Astrocyte (in vitro differentiated cells and primary cell): Measurements from ENCODE around the gene PTPRN. TPM values are rescaled to one million over a fixed set of nuclear protein-coding genes. Genes with fewer than 3 reads are reported as not detected.

Source experiments
- DNase-seq: peaks from one replicate; pipeline ENCODE4 v3.0.0-alpha.2; 2010; ENCODE audit warnings: low read depth
- FAIRE-seq: peaks from 2 replicates; lab custom pipeline; 2011; peaks lifted over from hg19 to GRCh38; lab: Jason Lieb, UNC
- H2AFZ ChIP-seq: 2 replicates; pipeline ENCODE4 v1.6.0; 2012; ENCODE audit warnings: low read depth, low read length, inconsistent platforms
- H3K27ac ChIP-seq: 2 replicates; pipeline ENCODE4 v1.5.1; 2011; ENCODE audit warnings: low read depth, low read length, inconsistent platforms
- H3K27me3 ChIP-seq: 2 replicates; pipeline ENCODE4 v1.6.0; 2011; ENCODE audit warnings: low read length, inconsistent platforms; ENCODE audit not compliant: insufficient read depth
- H3K36me3 ChIP-seq: 2 replicates; pipeline ENCODE4 v1.5.1; 2011; ENCODE audit warnings: low read length, inconsistent platforms; ENCODE audit not compliant: insufficient read depth
- H3K4me1 ChIP-seq: 2 replicates; pipeline ENCODE4 v1.5.1; 2011; ENCODE audit warnings: low read length, inconsistent platforms; ENCODE audit not compliant: insufficient read depth
- H3K4me2 ChIP-seq: 2 replicates; pipeline ENCODE4 v1.6.0; 2012; ENCODE audit warnings: low read length, inconsistent platforms
- H3K4me3 ChIP-seq: 2 replicates; pipeline ENCODE4 v1.5.1; 2011; ENCODE audit warnings: low read depth, mild to moderate bottlenecking, low read length, inconsistent platforms; ENCODE audit not compliant: insufficient read depth
- H3K79me2 ChIP-seq: 2 replicates; pipeline ENCODE4 v1.6.0; 2012; ENCODE audit warnings: mild to moderate bottlenecking, low read length, inconsistent platforms; ENCODE audit not compliant: insufficient read depth
- H3K9ac ChIP-seq: 2 replicates; pipeline ENCODE4 v1.6.0; 2012; ENCODE audit warnings: mild to moderate bottlenecking, low read length, inconsistent platforms
- H3K9me3 ChIP-seq: 2 replicates; pipeline ENCODE4 v1.5.1; 2012; ENCODE audit warnings: low read depth, mild to moderate bottlenecking, low read length, inconsistent platforms; ENCODE audit not compliant: insufficient read depth
- H4K20me1 ChIP-seq: 2 replicates; pipeline ENCODE4 v1.6.0; 2012; ENCODE audit warnings: low read length, inconsistent platforms; ENCODE audit not compliant: insufficient read depth
- H3K27ac Mint-ChIP-seq: one replicate; pipeline ENCODE4 v1.8.0; 2021; ENCODE audit warnings: mild to moderate bottlenecking, mixed read lengths; ENCODE audit not compliant: unreplicated experiment
- H3K27me3 Mint-ChIP-seq: one replicate; pipeline ENCODE4 v1.8.0; 2021; ENCODE audit warnings: low read depth, mixed read lengths; ENCODE audit not compliant: unreplicated experiment
- H3K36me3 Mint-ChIP-seq: one replicate; pipeline ENCODE4 v1.8.0; 2021; ENCODE audit warnings: low read depth, mixed read lengths; ENCODE audit not compliant: unreplicated experiment
- H3K4me1 Mint-ChIP-seq: one replicate; pipeline ENCODE4 v1.8.0; 2021; ENCODE audit warnings: low read depth, mixed read lengths; ENCODE audit not compliant: unreplicated experiment
- H3K4me3 Mint-ChIP-seq: one replicate; pipeline ENCODE4 v1.8.0; 2021; ENCODE audit warnings: mild to moderate bottlenecking, moderate library complexity, mixed read lengths; ENCODE audit not compliant: unreplicated experiment
- H3K9me3 Mint-ChIP-seq: one replicate; pipeline ENCODE4 v1.8.0; 2021; ENCODE audit warnings: mild to moderate bottlenecking, mixed read lengths; ENCODE audit not compliant: unreplicated experiment
- EZH2 ChIP-seq: IDR thresholded peaks from 2 replicates; pipeline ENCODE4 v1.6.1; 2012; ENCODE audit warnings: mild to moderate bottlenecking, low read length, inconsistent platforms; ENCODE audit not compliant: insufficient read depth
- total RNA-seq: library from RNA; stranded (reverse); gene quantifications from 2 replicates; pipeline ENCODE4 v1.2.1, GENCODE V29; 2021
- TF ChIP-seq, protein P1 (sequence below): IDR thresholded peaks from 2 replicates; pipeline ENCODE4 v1.5.1; 2011; ENCODE audit warnings: low read depth, mild to moderate bottlenecking, inconsistent platforms, low read length, moderate library complexity; ENCODE audit not compliant: insufficient read depth

PTPRN gene
- total RNA-seq, 1 donor from 2014 or later: 76.6 TPM

DNA sequence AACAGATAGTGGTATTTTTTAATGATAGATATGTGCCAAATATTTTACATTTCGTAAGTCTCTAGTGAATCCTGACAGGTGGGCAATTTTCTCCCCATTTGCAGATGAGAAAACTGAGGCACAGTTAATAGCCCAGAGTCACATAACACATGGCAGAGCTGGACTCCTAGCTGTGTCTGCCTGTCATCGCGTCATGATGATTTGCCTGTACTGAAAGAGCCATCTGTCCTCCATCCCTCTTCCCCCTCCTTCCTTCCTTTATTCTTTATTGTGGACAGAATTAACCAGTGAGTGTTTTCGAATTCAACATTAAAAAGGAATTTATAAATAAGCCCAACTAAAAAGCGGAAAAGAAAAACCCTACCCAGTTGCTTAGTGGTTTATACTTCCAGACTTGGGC is 26.8 kb downstream of the PTPRN start:
- H3K9me3 Mint-ChIP-seq: no peaks in the 10 kb centered on the region
- H3K4me1 Mint-ChIP-seq: peaks cover 45% of the 10 kb centered on the region
- no peaks in the 10 kb centered on the region for H3K27me3 ChIP-seq
- H3K9me3 ChIP-seq: no peaks in the 10 kb centered on the region
- H3K4me2 ChIP-seq: no peak overlapping the region
- FAIRE-seq (no peak), DNase-seq (no peak)
- no peaks in the 10 kb centered on the region for H3K27me3 Mint-ChIP-seq
- no peak overlapping the region for H3K27ac Mint-ChIP-seq
- no peak overlapping the region for H2AFZ ChIP-seq
- peaks cover 13% of the 10 kb centered on the region for H3K79me2 ChIP-seq
- TF ChIP-seq, protein P1, sequence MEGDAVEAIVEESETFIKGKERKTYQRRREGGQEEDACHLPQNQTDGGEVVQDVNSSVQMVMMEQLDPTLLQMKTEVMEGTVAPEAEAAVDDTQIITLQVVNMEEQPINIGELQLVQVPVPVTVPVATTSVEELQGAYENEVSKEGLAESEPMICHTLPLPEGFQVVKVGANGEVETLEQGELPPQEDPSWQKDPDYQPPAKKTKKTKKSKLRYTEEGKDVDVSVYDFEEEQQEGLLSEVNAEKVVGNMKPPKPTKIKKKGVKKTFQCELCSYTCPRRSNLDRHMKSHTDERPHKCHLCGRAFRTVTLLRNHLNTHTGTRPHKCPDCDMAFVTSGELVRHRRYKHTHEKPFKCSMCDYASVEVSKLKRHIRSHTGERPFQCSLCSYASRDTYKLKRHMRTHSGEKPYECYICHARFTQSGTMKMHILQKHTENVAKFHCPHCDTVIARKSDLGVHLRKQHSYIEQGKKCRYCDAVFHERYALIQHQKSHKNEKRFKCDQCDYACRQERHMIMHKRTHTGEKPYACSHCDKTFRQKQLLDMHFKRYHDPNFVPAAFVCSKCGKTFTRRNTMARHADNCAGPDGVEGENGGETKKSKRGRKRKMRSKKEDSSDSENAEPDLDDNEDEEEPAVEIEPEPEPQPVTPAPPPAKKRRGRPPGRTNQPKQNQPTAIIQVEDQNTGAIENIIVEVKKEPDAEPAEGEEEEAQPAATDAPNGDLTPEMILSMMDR: no peak
- no peak for TF ChIP-seq EZH2
- H3K4me3 ChIP-seq: no peak overlapping the region
- H3K4me1 ChIP-seq: peaks cover 33% of the 10 kb centered on the region
- H4K20me1 ChIP-seq: peaks cover 4% of the 10 kb centered on the region
- no peak overlapping the region for H3K9ac ChIP-seq
- H3K36me3 ChIP-seq: peaks cover 2% of the 10 kb centered on the region
- peaks cover 18% of the 10 kb centered on the region for H3K36me3 Mint-ChIP-seq
- H3K4me3 Mint-ChIP-seq: no peak overlapping the region
- no peak overlapping the region for H3K27ac ChIP-seq

DNA sequence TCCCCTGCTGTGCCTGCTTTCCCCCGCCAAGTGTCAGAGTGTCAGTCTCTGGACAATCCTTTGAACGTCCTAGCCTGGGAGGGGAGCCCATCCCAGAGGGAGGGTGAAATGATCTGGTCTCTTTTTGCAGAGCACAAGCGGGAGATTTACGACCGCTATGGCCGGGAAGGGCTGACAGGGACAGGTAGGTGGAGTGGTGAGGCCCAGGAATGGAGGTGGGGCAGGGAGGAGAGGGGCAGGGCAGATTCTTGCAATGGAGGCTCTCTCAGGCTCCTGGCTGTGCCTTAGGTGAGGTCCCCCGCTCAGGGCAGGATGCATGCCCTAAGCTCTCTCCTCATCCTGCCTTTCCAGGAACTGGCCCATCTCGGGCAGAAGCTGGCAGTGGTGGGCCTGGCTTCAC is 27.6 kb downstream of the PTPRN start:
- TF ChIP-seq EZH2: no peak
- TF ChIP-seq, protein P1: no peak
- no peak for DNase-seq
- H3K4me1 ChIP-seq: peaks cover 34% of the 10 kb centered on the region
- peaks cover 4% of the 10 kb centered on the region for H4K20me1 ChIP-seq
- H3K27me3 Mint-ChIP-seq: no peaks in the 10 kb centered on the region
- H3K36me3 ChIP-seq: no peaks in the 10 kb centered on the region
- H3K27ac ChIP-seq: no peak overlapping the region
- no peak overlapping the region for H3K4me3 Mint-ChIP-seq
- H3K9ac ChIP-seq: no peak overlapping the region
- no peak overlapping the region for H2AFZ ChIP-seq
- no peak for FAIRE-seq
- no peaks in the 10 kb centered on the region for H3K9me3 Mint-ChIP-seq
- peaks cover 44% of the 10 kb centered on the region for H3K4me1 Mint-ChIP-seq
- no peaks in the 10 kb centered on the region for H3K27me3 ChIP-seq
- no peak overlapping the region for H3K27ac Mint-ChIP-seq
- H3K4me2 ChIP-seq: no peak overlapping the region
- H3K9me3 ChIP-seq: no peaks in the 10 kb centered on the region
- peaks cover 18% of the 10 kb centered on the region for H3K36me3 Mint-ChIP-seq
- H3K79me2 ChIP-seq: peaks cover 13% of the 10 kb centered on the region
- H3K4me3 ChIP-seq: no peak overlapping the region

DNA sequence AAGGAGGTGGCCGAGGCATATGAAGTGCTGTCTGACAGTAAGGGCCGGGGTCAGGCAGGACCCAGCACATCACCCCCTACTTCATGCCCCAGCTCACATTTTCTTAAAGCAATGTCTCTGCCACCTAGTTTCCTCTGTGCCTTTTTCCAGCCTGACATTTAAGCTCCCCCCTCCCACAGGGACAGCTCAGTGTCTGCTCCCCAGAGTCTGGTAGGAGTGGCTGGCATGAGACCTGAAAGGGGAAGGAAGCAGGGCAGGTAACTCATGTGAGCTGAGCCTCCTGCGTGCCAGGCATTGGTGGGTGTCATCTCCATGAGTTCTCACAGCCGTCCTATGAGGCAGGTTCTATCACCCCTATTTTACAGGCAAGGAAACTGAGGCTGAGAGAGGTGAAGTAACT is 28.6 kb downstream of the PTPRN start:
- peak overlapping the region; percentile 100 for H3K4me2 ChIP-seq
- peak overlapping the region; percentile 92 for H3K9ac ChIP-seq
- FAIRE-seq: no peak
- TF ChIP-seq, protein P1: no peak
- no peak for TF ChIP-seq EZH2
- H2AFZ ChIP-seq: no peak overlapping the region
- H3K4me3 ChIP-seq: no peak overlapping the region
- H3K9me3 ChIP-seq: no peaks in the 10 kb centered on the region
- no peaks in the 10 kb centered on the region for H3K27me3 ChIP-seq
- no peaks in the 10 kb centered on the region for H3K9me3 Mint-ChIP-seq
- H4K20me1 ChIP-seq: peaks cover 4% of the 10 kb centered on the region
- no peak for DNase-seq
- peak overlapping the region; percentile 92 for H3K27ac ChIP-seq
- H3K27ac Mint-ChIP-seq: peak overlapping the region; percentile 95
- H3K4me1 Mint-ChIP-seq: peaks cover 38% of the 10 kb centered on the region
- H3K4me1 ChIP-seq: peaks cover 27% of the 10 kb centered on the region
- no peaks in the 10 kb centered on the region for H3K27me3 Mint-ChIP-seq
- H3K4me3 Mint-ChIP-seq: peak overlapping the region; percentile 89
- H3K36me3 ChIP-seq: no peaks in the 10 kb centered on the region
- peaks cover 13% of the 10 kb centered on the region for H3K79me2 ChIP-seq
- peaks cover 13% of the 10 kb centered on the region for H3K36me3 Mint-ChIP-seq
